Astrocyte (in vitro differentiated cells and primary cell): ENCODE results near the gene NHERF2. TPM values are rescaled to one million over a fixed set of nuclear protein-coding genes. Genes with fewer than 3 reads are reported as not detected.

ENCODE experiments used
- DNase-seq: peaks from one replicate; pipeline ENCODE4 v3.0.0-alpha.2; 2010; ENCODE audit warnings: low read depth
- FAIRE-seq: peaks from 2 replicates; lab custom pipeline; 2011; peaks lifted over from hg19 to GRCh38; lab: Jason Lieb, UNC
- H2AFZ ChIP-seq: 2 replicates; pipeline ENCODE4 v1.6.0; 2012; ENCODE audit warnings: low read depth, low read length, inconsistent platforms
- H3K27ac ChIP-seq: 2 replicates; pipeline ENCODE4 v1.5.1; 2011; ENCODE audit warnings: low read depth, low read length, inconsistent platforms
- H3K27me3 ChIP-seq: 2 replicates; pipeline ENCODE4 v1.6.0; 2011; ENCODE audit warnings: low read length, inconsistent platforms; ENCODE audit not compliant: insufficient read depth
- H3K36me3 ChIP-seq: 2 replicates; pipeline ENCODE4 v1.5.1; 2011; ENCODE audit warnings: low read length, inconsistent platforms; ENCODE audit not compliant: insufficient read depth
- H3K4me1 ChIP-seq: 2 replicates; pipeline ENCODE4 v1.5.1; 2011; ENCODE audit warnings: low read length, inconsistent platforms; ENCODE audit not compliant: insufficient read depth
- H3K4me2 ChIP-seq: 2 replicates; pipeline ENCODE4 v1.6.0; 2012; ENCODE audit warnings: low read length, inconsistent platforms
- H3K4me3 ChIP-seq: 2 replicates; pipeline ENCODE4 v1.5.1; 2011; ENCODE audit warnings: low read depth, mild to moderate bottlenecking, low read length, inconsistent platforms; ENCODE audit not compliant: insufficient read depth
- H3K79me2 ChIP-seq: 2 replicates; pipeline ENCODE4 v1.6.0; 2012; ENCODE audit warnings: mild to moderate bottlenecking, low read length, inconsistent platforms; ENCODE audit not compliant: insufficient read depth
- H3K9ac ChIP-seq: 2 replicates; pipeline ENCODE4 v1.6.0; 2012; ENCODE audit warnings: mild to moderate bottlenecking, low read length, inconsistent platforms
- H3K9me3 ChIP-seq: 2 replicates; pipeline ENCODE4 v1.5.1; 2012; ENCODE audit warnings: low read depth, mild to moderate bottlenecking, low read length, inconsistent platforms; ENCODE audit not compliant: insufficient read depth
- H4K20me1 ChIP-seq: 2 replicates; pipeline ENCODE4 v1.6.0; 2012; ENCODE audit warnings: low read length, inconsistent platforms; ENCODE audit not compliant: insufficient read depth
- H3K27ac Mint-ChIP-seq: one replicate; pipeline ENCODE4 v1.8.0; 2021; ENCODE audit warnings: mild to moderate bottlenecking, mixed read lengths; ENCODE audit not compliant: unreplicated experiment
- H3K27me3 Mint-ChIP-seq: one replicate; pipeline ENCODE4 v1.8.0; 2021; ENCODE audit warnings: low read depth, mixed read lengths; ENCODE audit not compliant: unreplicated experiment
- H3K36me3 Mint-ChIP-seq: one replicate; pipeline ENCODE4 v1.8.0; 2021; ENCODE audit warnings: low read depth, mixed read lengths; ENCODE audit not compliant: unreplicated experiment
- H3K4me1 Mint-ChIP-seq: one replicate; pipeline ENCODE4 v1.8.0; 2021; ENCODE audit warnings: low read depth, mixed read lengths; ENCODE audit not compliant: unreplicated experiment
- H3K4me3 Mint-ChIP-seq: one replicate; pipeline ENCODE4 v1.8.0; 2021; ENCODE audit warnings: mild to moderate bottlenecking, moderate library complexity, mixed read lengths; ENCODE audit not compliant: unreplicated experiment
- H3K9me3 Mint-ChIP-seq: one replicate; pipeline ENCODE4 v1.8.0; 2021; ENCODE audit warnings: mild to moderate bottlenecking, mixed read lengths; ENCODE audit not compliant: unreplicated experiment
- EZH2 ChIP-seq: IDR thresholded peaks from 2 replicates; pipeline ENCODE4 v1.6.1; 2012; ENCODE audit warnings: mild to moderate bottlenecking, low read length, inconsistent platforms; ENCODE audit not compliant: insufficient read depth
- total RNA-seq: library from RNA; stranded (reverse); gene quantifications from 2 replicates; pipeline ENCODE4 v1.2.1, GENCODE V29; 2021
- TF ChIP-seq, protein P1 (sequence below): IDR thresholded peaks from 2 replicates; pipeline ENCODE4 v1.5.1; 2011; ENCODE audit warnings: low read depth, mild to moderate bottlenecking, inconsistent platforms, low read length, moderate library complexity; ENCODE audit not compliant: insufficient read depth

Gene NHERF2
- total RNA-seq, 1 donor from 2014 or later = 92.5 TPM

DNA sequence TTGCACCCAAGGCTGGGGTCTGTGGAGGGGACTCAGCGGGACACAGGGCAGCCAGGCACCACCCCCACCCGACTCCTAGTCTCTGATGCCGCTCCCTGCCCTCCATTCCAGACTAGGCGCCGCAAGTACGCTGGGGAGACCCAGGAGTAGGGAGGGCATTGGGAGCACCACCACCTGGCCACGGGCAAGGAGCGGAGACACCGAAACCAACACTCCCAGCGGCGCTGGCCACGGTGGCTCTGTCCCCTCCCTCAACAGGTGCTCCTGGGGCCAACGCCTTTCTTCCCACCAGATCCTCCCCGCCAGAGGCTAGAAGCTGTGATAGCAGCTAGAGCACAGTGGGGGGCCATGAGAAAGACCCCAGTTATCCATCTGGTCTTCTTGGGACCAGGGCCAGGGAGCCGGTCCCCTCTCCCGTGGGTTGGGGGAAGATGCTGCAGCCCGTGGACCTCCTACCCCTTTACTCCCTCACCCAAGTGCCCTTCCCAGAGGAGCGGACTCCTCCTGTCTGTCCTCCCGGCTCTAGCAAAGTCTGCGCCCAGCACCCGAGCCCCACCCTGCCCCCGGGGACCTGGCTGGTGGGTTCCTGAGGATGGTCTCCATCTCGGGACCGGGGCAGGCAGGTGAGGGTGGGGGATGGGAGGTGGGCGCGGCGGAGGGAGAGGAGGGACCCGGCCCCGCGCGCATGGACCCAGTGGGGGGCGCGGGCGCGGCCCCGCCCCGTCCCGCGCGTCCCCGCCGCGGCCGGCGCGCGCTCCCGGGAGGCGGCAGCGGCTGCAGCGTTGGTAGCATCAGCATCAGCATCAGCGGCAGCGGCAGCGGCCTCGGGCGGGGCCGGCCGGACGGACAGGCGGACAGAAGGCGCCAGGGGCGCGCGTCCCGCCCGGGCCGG, 37.2 kb upstream of the NHERF2 start, which contains the start of gene SYNGR3:
SYNGR3 (plus strand) TSS at position 762 of the 892 bp plus-strand sequence. CDS start 133 bp downstream, outside the sequence.
- peaks cover 3% of the 10 kb centered on the region for H3K36me3 Mint-ChIP-seq

DNA sequence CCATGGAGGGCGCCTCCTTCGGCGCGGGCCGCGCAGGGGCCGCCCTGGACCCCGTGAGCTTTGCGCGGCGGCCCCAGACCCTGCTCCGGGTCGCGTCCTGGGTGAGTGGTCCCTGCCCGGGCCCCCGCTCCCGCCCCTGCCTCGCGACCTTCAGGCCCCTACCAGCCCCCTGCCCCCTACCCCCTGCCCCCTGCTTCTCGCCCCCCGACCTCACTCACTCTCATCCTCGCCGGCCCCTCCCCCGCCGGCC, 36.7 kb upstream of the NHERF2 start:
- H3K4me3 Mint-ChIP-seq = no peak overlapping the region
- TF ChIP-seq, protein P1, sequence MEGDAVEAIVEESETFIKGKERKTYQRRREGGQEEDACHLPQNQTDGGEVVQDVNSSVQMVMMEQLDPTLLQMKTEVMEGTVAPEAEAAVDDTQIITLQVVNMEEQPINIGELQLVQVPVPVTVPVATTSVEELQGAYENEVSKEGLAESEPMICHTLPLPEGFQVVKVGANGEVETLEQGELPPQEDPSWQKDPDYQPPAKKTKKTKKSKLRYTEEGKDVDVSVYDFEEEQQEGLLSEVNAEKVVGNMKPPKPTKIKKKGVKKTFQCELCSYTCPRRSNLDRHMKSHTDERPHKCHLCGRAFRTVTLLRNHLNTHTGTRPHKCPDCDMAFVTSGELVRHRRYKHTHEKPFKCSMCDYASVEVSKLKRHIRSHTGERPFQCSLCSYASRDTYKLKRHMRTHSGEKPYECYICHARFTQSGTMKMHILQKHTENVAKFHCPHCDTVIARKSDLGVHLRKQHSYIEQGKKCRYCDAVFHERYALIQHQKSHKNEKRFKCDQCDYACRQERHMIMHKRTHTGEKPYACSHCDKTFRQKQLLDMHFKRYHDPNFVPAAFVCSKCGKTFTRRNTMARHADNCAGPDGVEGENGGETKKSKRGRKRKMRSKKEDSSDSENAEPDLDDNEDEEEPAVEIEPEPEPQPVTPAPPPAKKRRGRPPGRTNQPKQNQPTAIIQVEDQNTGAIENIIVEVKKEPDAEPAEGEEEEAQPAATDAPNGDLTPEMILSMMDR = no peak
- no peak overlapping the region for H3K27ac ChIP-seq

More for the DNA sequence above, 37.2 kb upstream of the NHERF2 start, which contains the start of gene SYNGR3:
- no peak within 1 kb of the TSS for H3K27ac ChIP-seq
- no peak within 1 kb of the TSS for H3K27ac Mint-ChIP-seq
- H3K9me3 Mint-ChIP-seq = no peaks in the 10 kb centered on the region
- no peaks in the 10 kb centered on the region for H3K4me1 Mint-ChIP-seq
- H3K4me3 ChIP-seq = no peak within 1 kb of the TSS
- H3K79me2 ChIP-seq = peaks cover 16% of the 10 kb centered on the region
- FAIRE-seq (no peak), DNase-seq (no peak)
- no peak within 1 kb of the TSS for H3K4me3 Mint-ChIP-seq
- peak within 1 kb of the TSS; percentile 34 for H2AFZ ChIP-seq
- peaks cover 15% of the 10 kb centered on the region for H4K20me1 ChIP-seq
- H3K9me3 ChIP-seq = peaks cover 3% of the 10 kb centered on the region
- H3K4me2 ChIP-seq = peak within 1 kb of the TSS; percentile 48
- peaks cover 24% of the 10 kb centered on the region for H3K4me1 ChIP-seq
- peaks cover 25% of the 10 kb centered on the region for H3K27me3 ChIP-seq
- no peak within 1 kb of the TSS for H3K9ac ChIP-seq
- peaks cover 17% of the 10 kb centered on the region for H3K27me3 Mint-ChIP-seq
- H3K36me3 ChIP-seq = peaks cover 5% of the 10 kb centered on the region
- TF ChIP-seq, protein P1 = no peak
- peak; percentile 93 for TF ChIP-seq EZH2

More for the DNA sequence above, 36.7 kb upstream of the NHERF2 start:
- Histone ChIP-seq H2AFZ (no peak overlapping the region), H4K20me1 (peaks cover 14% of the 10 kb centered on the region), H3K9me3 (peaks cover 3% of the 10 kb centered on the region), H3K27me3 (peaks cover 25% of the 10 kb centered on the region), H3K79me2 (peaks cover 12% of the 10 kb centered on the region), H3K4me3 (no peak overlapping the region), H3K4me1 (peaks cover 19% of the 10 kb centered on the region), H3K9ac (no peak overlapping the region), H3K36me3 (peaks cover 5% of the 10 kb centered on the region), H3K4me2 (peak overlapping the region; percentile 48)
- Mint-ChIP-seq H3K27me3 (peaks cover 17% of the 10 kb centered on the region), H3K4me1 (no peaks in the 10 kb centered on the region), H3K36me3 (peaks cover 3% of the 10 kb centered on the region), H3K27ac (no peak overlapping the region), H3K9me3 (no peaks in the 10 kb centered on the region)
- no peak for FAIRE-seq
- no peak for DNase-seq
